Central memory CD4-positive, alpha-beta T cell (primary cell): Measurements from ENCODE around the gene MAT1A.

Source experiments
- DNase-seq: peaks from one replicate; pipeline ENCODE4 v3.0.0; 2022

The MAT1A gene

DNA sequence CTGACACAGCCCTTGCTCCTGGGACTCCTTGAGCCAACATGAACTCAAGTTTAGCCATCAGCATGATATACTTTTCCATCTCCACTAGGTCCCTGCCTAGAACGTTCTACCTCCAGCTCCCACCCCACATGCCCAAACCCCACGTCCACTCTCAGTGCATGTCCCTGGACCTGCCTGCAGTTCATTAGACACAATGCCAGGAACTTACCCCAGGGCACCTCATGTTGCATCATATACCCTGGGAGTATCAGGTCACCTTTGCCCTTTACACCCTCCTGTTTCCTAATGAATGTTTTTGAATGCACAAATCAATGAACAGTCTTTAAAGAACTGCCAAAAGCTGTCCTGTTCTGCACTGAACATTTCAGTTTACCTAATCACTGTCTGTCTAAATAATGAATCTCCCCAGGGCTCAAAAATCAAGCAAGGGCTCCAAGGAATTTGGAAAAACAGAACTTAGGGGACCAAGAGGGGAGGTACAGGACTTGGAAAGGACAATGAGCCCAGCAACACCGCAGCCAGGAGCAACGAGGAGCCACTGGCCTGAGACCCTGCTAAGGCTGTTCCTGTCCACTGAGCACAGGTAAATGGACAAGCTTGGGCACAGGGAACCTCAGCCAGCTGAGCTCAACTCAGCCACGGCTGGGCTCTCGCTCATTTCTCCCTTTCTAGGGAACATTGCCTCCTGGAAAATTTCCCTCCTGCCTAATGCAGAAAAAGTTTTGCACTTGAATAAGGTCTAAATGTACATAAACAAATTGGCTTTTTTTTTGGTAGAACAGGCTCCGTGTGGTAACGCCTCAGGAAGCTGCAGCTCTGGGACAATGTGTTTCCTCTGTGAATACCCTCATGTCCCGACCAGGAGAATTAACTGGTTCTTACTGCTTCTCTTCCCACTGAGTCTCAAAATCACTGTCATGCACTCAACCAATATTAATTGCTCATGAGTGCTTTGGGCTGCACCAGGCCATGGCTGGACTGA lies 7.4 kb downstream of the MAT1A start:
- no peak for DNase-seq

DNA sequence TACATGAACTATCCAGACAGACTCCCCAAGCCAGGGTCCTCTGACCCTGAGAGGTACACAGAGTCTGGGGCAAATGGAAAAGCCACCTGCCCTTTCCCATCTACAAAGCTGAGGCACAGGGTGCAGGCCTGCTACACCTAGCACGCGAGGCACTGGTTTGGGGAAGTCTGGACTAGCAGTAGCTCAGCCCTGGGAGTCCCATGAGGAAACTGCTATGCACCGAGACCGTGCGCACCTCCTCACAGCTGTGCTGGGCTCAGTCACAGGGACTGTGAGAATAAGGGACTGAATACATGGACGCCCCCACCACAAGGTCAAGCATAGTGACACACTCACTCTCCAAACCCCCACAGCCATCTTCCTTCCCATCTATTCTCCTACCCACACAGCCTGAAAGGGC lies 8.2 kb downstream of the MAT1A start:
- DNase-seq: no peak

DNA sequence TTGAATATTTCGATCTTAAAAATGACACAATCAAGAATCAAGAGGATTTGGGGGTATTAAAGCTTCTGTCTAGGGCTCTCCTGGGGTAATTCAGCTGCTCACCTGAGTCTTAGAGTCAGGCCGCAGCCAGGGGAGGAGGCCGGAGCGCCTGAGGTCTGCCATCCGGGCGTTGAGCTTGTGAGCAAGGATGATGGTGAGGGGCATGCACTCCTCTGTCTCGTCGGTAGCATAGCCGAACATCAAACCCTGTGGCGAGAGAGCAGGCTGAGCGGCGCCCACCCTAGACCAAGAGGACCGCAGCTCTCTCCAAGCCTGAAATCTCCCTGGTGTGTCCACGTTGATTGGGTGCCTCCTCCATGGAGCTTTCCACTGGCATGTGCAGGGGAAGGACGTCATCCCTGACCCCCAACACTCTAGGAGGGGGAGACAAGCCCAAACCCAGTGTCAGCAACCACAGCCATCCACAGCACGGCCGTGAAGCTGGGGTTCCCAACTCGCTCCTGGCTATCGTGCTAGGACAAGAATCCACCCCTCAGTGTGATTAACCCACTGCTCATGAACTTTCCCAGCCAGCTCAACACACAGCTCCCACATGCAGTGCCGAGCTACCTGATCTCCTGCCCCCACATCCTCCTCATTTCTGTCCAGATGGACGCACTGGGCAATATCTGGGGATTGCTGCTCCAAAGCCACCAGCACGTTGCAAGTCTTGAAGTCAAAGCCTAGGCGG lies 9.2 kb downstream of the MAT1A start:
- DNase-seq: no peak

GRCh38 chr10:80279146-80279545 lies 10.3 kb downstream of the MAT1A start:
- DNase-seq: no peak

GRCh38 chr10:80278480-80278879 lies 11.0 kb downstream of the MAT1A start:
- no peak for DNase-seq

DNA sequence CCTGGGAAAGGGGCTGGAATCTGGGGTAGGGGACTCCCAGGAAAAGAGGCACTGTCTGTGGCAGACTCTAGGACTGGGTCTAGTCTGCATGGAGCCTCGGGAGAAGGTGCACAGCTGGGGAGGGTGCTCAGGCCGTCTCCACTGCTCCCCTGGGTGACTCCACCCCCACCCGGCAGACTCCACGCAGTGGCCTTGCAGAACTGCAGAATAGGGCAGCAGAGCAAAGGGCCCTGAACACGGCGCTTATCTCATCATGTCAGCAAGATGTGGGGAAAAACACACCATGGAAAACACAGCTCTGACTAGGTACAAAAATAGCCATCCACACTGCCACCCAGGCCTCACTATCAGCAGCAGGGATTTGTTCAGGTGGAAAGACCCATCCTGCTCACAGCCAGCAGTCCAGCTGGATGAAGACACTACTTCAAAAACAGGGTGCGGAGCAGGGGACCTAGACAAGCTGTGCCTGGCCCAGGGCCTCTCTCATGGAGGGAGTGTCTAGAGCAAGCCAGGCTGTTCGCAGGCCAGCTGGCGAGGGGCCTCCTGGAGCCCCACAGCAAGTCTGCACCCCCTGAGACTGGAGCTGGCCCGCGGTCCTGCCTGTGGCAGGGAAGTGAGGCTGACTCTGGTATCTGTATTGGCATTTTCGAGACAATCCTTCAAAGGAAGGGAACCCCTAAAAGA lies 11.7 kb downstream of the MAT1A start:
- DNase-seq: no peak

DNA sequence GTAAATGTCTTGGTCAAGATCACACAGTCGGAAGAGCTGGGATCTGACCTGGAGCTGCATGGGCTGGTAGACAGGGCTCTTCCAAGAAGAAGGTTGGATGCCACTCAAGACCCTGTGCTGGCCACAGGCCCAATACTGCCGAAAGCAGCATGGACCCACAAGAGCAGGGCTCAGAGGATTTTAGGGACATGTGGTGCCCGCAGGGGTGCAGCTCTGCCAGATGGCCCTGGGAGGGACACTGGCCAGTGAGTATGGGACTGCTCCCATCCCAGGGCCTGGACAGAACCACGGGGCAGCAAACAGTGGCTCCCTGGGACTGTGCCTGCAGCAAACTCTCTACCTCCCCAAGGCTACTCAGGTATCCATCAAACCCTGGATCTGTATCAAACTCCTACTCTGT lies 12.4 kb downstream of the MAT1A start:
- no peak for DNase-seq

DNA sequence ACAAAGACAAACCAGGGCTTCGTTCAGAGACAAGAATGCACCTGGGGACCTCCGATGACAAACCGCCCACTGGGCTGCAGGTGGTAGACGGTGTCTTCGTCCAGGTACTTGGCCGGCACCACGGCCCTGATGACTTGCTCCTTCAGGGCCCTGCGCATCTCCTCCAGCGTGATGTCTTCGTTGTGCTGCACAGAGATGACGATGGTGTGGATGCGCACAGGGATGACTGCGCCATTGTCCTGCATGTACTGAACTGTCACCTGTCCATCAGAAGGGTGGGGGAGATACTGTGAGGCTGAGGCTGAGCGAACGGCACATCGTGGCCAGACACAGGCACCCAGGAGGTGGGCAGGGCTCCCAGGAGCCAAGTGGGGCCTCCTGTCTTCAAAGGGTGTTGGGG lies 13.1 kb downstream of the MAT1A start:
- DNase-seq: no peak

- no peak for DNase-seq
These were observed 13.7 kb downstream of the MAT1A start for GRCh38 chr10:80275756-80276155.

- no peak for DNase-seq
These were observed 14.3 kb downstream of the MAT1A start for GRCh38 chr10:80275135-80275498.

GRCh38 chr10:80274396-80275134 lies 14.9 kb downstream of the MAT1A start:
- DNase-seq: no peak

GRCh38 chr10:80273523-80274170 lies 15.8 kb downstream of the MAT1A start:
- no peak for DNase-seq

- DNase-seq: no peak
These were observed 16.5 kb downstream of the MAT1A start for GRCh38 chr10:80272793-80273522.

DNA sequence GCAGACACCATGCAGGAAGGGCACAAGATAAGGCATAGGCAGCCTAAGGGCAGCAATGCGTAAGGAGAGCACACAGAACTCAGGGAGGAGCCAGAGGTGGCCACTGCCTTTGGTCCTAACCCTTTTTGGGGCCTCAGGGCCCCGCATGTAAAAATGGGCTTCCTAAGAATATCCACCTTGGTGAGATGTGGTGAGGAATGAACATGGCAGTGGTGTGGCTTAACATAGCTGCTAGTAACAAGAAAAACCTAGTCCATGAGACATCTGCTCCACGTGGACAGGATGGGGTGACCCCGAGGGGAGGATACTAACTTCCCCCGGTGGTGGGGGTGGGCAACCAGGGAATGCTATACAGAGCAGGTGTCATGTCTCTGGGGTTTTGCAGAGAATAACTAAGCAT lies 18.0 kb downstream of the MAT1A start:
- DNase-seq: no peak

- no peak for DNase-seq
These were observed 18.6 kb downstream of the MAT1A start for GRCh38 chr10:80270887-80271286.

DNA sequence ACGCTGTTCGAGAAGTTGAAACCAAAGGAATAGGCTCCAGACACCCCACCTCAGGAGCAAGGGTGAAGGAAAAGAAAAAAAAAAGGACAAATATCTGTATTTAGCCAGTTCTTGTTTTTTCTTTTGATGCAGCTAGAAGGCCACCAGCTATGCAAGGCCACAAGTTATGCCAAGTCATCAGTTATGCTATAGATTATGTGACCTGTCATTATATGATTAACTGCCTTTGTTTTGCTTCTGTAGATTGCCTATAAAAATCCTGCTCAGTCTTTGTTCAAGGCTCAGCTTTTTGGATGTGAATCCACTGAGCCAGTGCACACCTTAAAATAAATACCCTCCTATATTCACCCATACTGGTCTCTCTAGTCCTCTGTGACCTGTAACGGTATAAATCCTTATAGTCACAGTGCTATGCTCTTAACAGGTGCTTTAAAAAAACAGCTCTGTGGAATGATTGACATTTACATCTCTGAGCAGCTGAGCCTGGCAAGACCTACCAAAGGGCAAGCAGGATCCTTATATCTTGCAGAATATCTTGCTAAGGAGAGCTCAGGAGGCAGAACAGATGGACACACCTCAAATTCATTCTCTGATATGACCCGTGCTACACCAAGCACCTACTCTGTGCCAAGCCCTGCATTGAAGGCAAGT lies 20.4 kb downstream of the MAT1A start:
- no peak for DNase-seq

GRCh38 chr10:80268266-80268665 lies 21.2 kb downstream of the MAT1A start:
- DNase-seq: no peak

DNA sequence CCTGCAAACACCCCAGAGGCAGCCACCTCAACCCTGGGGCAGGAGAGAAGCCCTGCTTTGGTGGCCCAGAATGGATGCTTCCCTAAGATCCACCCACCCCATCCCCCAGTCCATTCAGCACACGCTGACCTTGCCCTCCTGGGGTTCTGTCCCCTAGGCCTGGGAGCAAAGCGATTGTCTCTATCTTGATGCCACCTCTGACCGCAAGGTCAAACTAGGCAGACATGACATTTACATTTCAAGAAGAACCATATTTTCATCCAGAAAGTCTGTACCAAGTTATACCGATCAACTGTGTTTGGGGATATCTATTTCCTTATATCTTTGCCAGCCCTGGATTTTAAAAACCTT lies 23.0 kb downstream of the MAT1A start:
- no peak for DNase-seq

DNA sequence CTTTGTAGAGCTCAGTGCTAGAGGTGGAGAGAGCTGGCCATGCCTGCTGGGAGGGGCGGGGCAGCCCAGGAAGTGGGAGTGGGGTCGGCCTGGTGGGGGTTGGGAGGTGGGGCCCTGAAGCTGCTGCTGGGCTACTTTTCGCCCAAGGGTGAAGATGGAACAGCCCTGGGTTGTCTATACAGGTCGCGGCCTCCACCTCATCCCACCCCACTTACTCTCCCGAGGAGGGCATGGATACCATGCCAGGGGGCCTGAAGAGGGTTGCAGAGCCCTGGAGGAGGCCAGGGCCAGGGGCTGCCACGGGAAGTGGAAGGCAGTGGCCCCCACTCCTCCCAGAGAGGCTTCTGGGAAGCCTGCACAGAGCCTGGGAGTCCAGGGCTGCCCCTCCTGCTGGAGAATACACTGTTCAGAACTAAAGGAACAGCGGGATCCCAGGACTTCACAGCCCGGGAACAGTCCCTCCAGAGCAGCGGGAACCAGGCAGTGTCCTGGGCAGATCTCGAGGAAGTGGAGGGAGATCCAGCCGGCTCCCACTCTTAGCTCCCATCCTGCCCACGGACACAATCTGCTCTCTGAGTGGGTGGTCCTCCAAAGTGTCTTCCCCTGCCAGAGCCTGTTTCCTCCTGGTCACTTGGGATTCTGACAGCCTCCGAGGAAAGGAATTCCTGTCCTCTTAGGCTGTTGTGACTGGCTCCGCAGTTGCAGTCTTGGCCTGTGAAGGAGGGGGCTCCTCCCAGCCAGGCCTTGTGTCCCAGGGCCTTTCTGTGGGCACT lies 23.5 kb downstream of the MAT1A start:
- no peak for DNase-seq
